Testis (tissue), 2 donors: Measurements from ENCODE around the gene XPNPEP3.

Source experiments
- CTCF ChIP-seq, 3 experiments: fragments of 450-650 bp in 2 of 3; fragments of 200-600 bp in 1 of 3; sonication (generic) in 1 of 3; IDR thresholded peaks; one replicate each; pipeline ENCODE4 v1.5.1; 2016 to 2019; ENCODE audit warnings: antibody characterized with exemption in 3 of 3, mild to moderate bottlenecking in 2 of 3, moderate library complexity in 1 of 3
- POLR2A ChIP-seq: fragments of 450-650 bp; IDR thresholded peaks from one replicate; pipeline ENCODE4 v1.6.1; 2017; ENCODE audit warnings: antibody characterized with exemption, mild to moderate bottlenecking, moderate library complexity

- TF ChIP-seq CTCF (IDR thresholded peaks at IDR 0.05) (no peak), POLR2A (no peak)
Measured at GRCh38 chr22:40808018-40808841, 48.7 kb upstream of the XPNPEP3 start.
